GM12878 (cell line): ENCODE data around the gene SPINK9. TPM values are rescaled to one million over a fixed set of nuclear protein-coding genes. Genes with fewer than 3 reads are reported as not detected.

Experiments used
- ATAC-seq: fragments of 200-7000 bp; cut with Tn5 transposase; 3 replicates; pipeline ENCODE4 v1.9.1; 2020; ENCODE audit warnings: mild to moderate bottlenecking, moderate library complexity
- BruUV-seq: library from RNA; stranded (reverse); fragments of 400-500 nt; replicated peaks from 2 replicates; lab custom pipeline; 2021; lab: Mats Ljungman, UMichigan
- CTCF ChIA-PET: fragments of 300-600 bp; sonication (Branson Sonifier 250); formaldehyde crosslinking; extraction: SDS; loops from one replicate; lab custom pipeline; 2021; ENCODE audit warnings: inconsistent platforms; lab: Yijun Ruan, JAX
- POLR2A ChIA-PET: fragments of 350-600 bp; formaldehyde crosslinking; extraction: SDS; loops from one replicate; lab custom pipeline; 2021; ENCODE audit warnings: inconsistent platforms; lab: Charles Lee
- RAD21 ChIA-PET: fragments of 300-600 bp; sonication (Branson Sonifier 250); formaldehyde crosslinking; loops from one replicate; lab custom pipeline; 2023; ENCODE audit warnings: antibody characterized with exemption; ENCODE audit not compliant: unreplicated experiment; lab: Charles Lee
- SMC1A ChIA-PET: fragments of 300-600 bp; sonication (Branson Sonifier 250); formaldehyde crosslinking; loops from one replicate; lab custom pipeline; 2023; ENCODE audit not compliant: unreplicated experiment, uncharacterized antibody; lab: Charles Lee
- DNase-seq: peaks from one replicate; pipeline ENCODE4 v3.0.0-alpha.2; 2011; ENCODE audit warnings: low read depth, low spot score
- FAIRE-seq: peaks from 3 replicates; lab custom pipeline; 2011; peaks lifted over from hg19 to GRCh38; lab: Jason Lieb, UNC
- H2AFZ ChIP-seq: 2 replicates; pipeline ENCODE4 v1.6.0; 2011; ENCODE audit warnings: low read depth, low read length, control low read depth; ENCODE audit not compliant: control insufficient read depth
- H3K27ac ChIP-seq: 2 replicates; pipeline ENCODE4 v1.5.1; 2011; ENCODE audit warnings: control low read depth; ENCODE audit not compliant: control insufficient read depth, insufficient read depth
- H3K27me3 ChIP-seq, 2 experiments: replicated peaks in 1 of 2; 2 replicates each; pipeline versions ENCODE4 v1.6.0 to v1.6.1; 2011; ENCODE audit warnings: low read length in 1 of 2; ENCODE audit not compliant: control insufficient read depth in 2 of 2, insufficient read depth in 2 of 2
- H3K36me3 ChIP-seq, 2 experiments: 2 replicates each; pipeline ENCODE4 v1.5.1; 2011; ENCODE audit warnings: low read length in 1 of 2; ENCODE audit not compliant: control insufficient read depth in 2 of 2, insufficient read depth in 2 of 2
- H3K4me1 ChIP-seq: 2 replicates; pipeline ENCODE4 v1.6.1; 2011; ENCODE audit warnings: mild to moderate bottlenecking, low read length, moderate library complexity, mixed read lengths; ENCODE audit not compliant: control insufficient read depth, insufficient read depth
- H3K4me2 ChIP-seq: 2 replicates; pipeline ENCODE4 v1.6.0; 2011; ENCODE audit warnings: control low read depth; ENCODE audit not compliant: control insufficient read depth, insufficient read depth
- H3K4me3 ChIP-seq: fragments of 200-600 bp; sonication (generic); 2 replicates; pipeline ENCODE4 v1.5.1; 2016
- H3K79me2 ChIP-seq: 2 replicates; pipeline ENCODE4 v1.6.0; 2011; ENCODE audit warnings: low read length; ENCODE audit not compliant: control insufficient read depth, insufficient read depth
- H3K9ac ChIP-seq: 2 replicates; pipeline ENCODE4 v1.8.0; 2011; ENCODE audit warnings: low read length, control low read depth, mixed read lengths; ENCODE audit not compliant: control insufficient read depth, insufficient read depth
- H3K9me3 ChIP-seq: replicated peaks from 3 replicates; pipeline ENCODE4 v1.5.1; 2011; ENCODE audit warnings: mild to moderate bottlenecking, low read length; ENCODE audit not compliant: control insufficient read depth, insufficient read depth
- H4K20me1 ChIP-seq: 2 replicates; pipeline ENCODE4 v1.6.0; 2011; ENCODE audit not compliant: control insufficient read depth, insufficient read depth
- ATF2 ChIP-seq: IDR thresholded peaks from 2 replicates; pipeline ENCODE4 v1.6.1; 2012; ENCODE audit warnings: low read length, inconsistent platforms
- FOS ChIP-seq: IDR thresholded peaks from 3 replicates; pipeline ENCODE4 v1.6.1; 2011; ENCODE audit warnings: borderline replicate concordance; ENCODE audit not compliant: insufficient read length; ENCODE audit errors: extremely low read depth
- IRF5 ChIP-seq: fragments of 450-650 bp; IDR thresholded peaks from 2 replicates; pipeline ENCODE4 v1.6.1; 2017; ENCODE audit warnings: borderline replicate concordance
- NFIC ChIP-seq: IDR thresholded peaks from 2 replicates; pipeline ENCODE4 v1.6.1; 2012; ENCODE audit warnings: low read depth, mild to moderate bottlenecking, inconsistent platforms, low read length, moderate library complexity
- NR2F1 ChIP-seq: fragments of 450-650 bp; conservative IDR thresholded peaks from 2 replicates; pipeline ENCODE4 v1.6.1; 2017; ENCODE audit warnings: mild to moderate bottlenecking
- PML ChIP-seq: IDR thresholded peaks from 2 replicates; pipeline ENCODE4 v1.6.1; 2012; ENCODE audit warnings: low read length, inconsistent platforms
- RAD51 ChIP-seq: fragments of 450-650 bp; IDR thresholded peaks from 2 replicates; pipeline ENCODE4 v1.6.1; 2016; ENCODE audit warnings: moderate library complexity, mild to moderate bottlenecking, inconsistent platforms
- RELB ChIP-seq: fragments of 450-650 bp; IDR thresholded peaks from 2 replicates; pipeline ENCODE4 v1.6.1; 2017; ENCODE audit warnings: low read depth, mild to moderate bottlenecking, moderate library complexity
- SPI1 ChIP-seq: IDR thresholded peaks from 2 replicates; pipeline ENCODE4 v1.6.1; 2011; ENCODE audit warnings: low read depth, mild to moderate bottlenecking, low read length, moderate library complexity, borderline replicate concordance; ENCODE audit not compliant: insufficient read depth
- SREBF2 ChIP-seq: IDR thresholded peaks from 2 replicates; pipeline ENCODE4 v1.6.1; 2012; ENCODE audit warnings: mild to moderate bottlenecking, low read length
- USF2 ChIP-seq: IDR thresholded peaks from 2 replicates; pipeline ENCODE4 v1.6.1; 2011; ENCODE audit warnings: low read depth, low read length, improper control_type of control experiment, borderline replicate concordance
- WGBS: methylation state at CpG from one replicate; pipeline ENCODE4 v1.1.6; 2016; ENCODE audit warnings: low lambda C conversion rate; ENCODE audit not compliant: insufficient replicate concordance, insufficient coverage; ENCODE audit errors: missing lambda C conversion rate; 5-methylcytosine and 5-hydroxymethylcytosine counted together
- in situ Hi-C: fragments of 300-500 bp; cut with MboI; formaldehyde crosslinking; loops from 9 replicates; pipeline ENCODE4 v1.14.3; 2018; ENCODE audit warnings: mixed read lengths
- intact Hi-C: fragments of 100-400 bp; cut with micrococcal nuclease; formaldehyde crosslinking; loops from one replicate; pipeline ENCODE4 v1.14.2; 2022; ENCODE audit not compliant: unreplicated experiment
- polyA plus RNA-seq, 11 experiments: library from polyadenylated mRNA; depleted of rRNA in 4 of 11; unstranded in 6 of 11; stranded (reverse) in 5 of 11; fragments of >200 nt; fragmentation: Nextera tagmentation in 4 of 11; fragmentation: Illumina TruSeq in 1 of 11; extraction: Ambion mirVana in 4 of 11; extraction: Trizol in 1 of 11; gene quantifications; 1 replicate in 1 of 11; 2 replicates in 10 of 11; pipeline versions ENCODE4 v1.2.1 to v1.2.3, GENCODE V29; 2011 to 2016; ENCODE audit warnings: inconsistent platforms in 2 of 11, missing spikeins in 2 of 11, low read depth in 1 of 11
- total RNA-seq, 4 experiments: library from RNA; depleted of rRNA in 3 of 4; stranded (reverse); fragments of >200 nt in 3 of 4; fragmentation: Illumina TruSeq in 1 of 4; extraction: Trizol in 1 of 4; gene quantifications; 2 replicates each; pipeline versions ENCODE4 v1.2.1 to v1.2.3, GENCODE V29; 2013 to 2021

The SPINK9 gene
- total and polyA plus RNA-seq, 10 of the 15 experiments (the other 5 are each of a cell fraction or from before 2014, with no cell fraction given), result not detected

- H3K4me3 ChIP-seq, result no peak overlapping the region
- no TSS peak for BruUV-seq
- no peaks in the 10 kb centered on the region for H3K27me3 ChIP-seq
- in situ Hi-C loops, result no loop called here
- ATAC-seq (0 out of 3 replicates have a peak, but pooled peaks have one; percentile 21), DNase-seq (no peak), FAIRE-seq (no peak)
- RAD21 ChIA-PET, result no interaction called here
- TF ChIP-seq NR2F1, result 0 out of 2 replicates have a peak, but pooled peaks have one; percentile 26
- no peak for TF ChIP-seq FOS
- H3K27ac ChIP-seq, result no peak overlapping the region
- H3K9me3 ChIP-seq, result no peaks in the 10 kb centered on the region
- POLR2A ChIA-PET, result no interaction called here
- no peaks in the 10 kb centered on the region for H4K20me1 ChIP-seq
- H3K4me2 ChIP-seq, result no peak overlapping the region
- H3K4me1 ChIP-seq, result no peaks in the 10 kb centered on the region
- H3K79me2 ChIP-seq, result no peaks in the 10 kb centered on the region
- no peak overlapping the region for H3K9ac ChIP-seq
- no peak overlapping the region for H2AFZ ChIP-seq
- SMC1A ChIA-PET, result no interaction called here
- H3K36me3 ChIP-seq, result no peaks in the 10 kb centered on the region
- CTCF ChIA-PET, result no interaction called here
- 49% methylated on average over 7 of the region's 7 CpGs for WGBS
- intact Hi-C loops, result no loop called here
These were observed 8.5 kb downstream of the SPINK9 start for GRCh38 chr5:148343603-148344487.

- Histone ChIP-seq H3K27me3 (no peaks in the 10 kb centered on the region), H3K27ac (no peak overlapping the region), H3K9ac (no peak overlapping the region), H3K4me2 (no peak overlapping the region), H3K9me3 (no peaks in the 10 kb centered on the region), H2AFZ (no peak overlapping the region), H3K79me2 (no peaks in the 10 kb centered on the region), H3K4me1 (no peaks in the 10 kb centered on the region), H3K36me3 (no peaks in the 10 kb centered on the region), H3K4me3 (no peak overlapping the region), H4K20me1 (no peaks in the 10 kb centered on the region)
- no peak for FAIRE-seq
- ChIA-PET CTCF (no interaction called here), RAD21 (no interaction called here), POLR2A (no interaction called here), SMC1A (no interaction called here)
- in situ Hi-C loops, result no loop called here
- intact Hi-C loops, result no loop called here
- BruUV-seq, result no TSS peak
- WGBS, result 22% methylated on average over 1 of the region's 1 CpG
- DNase-seq, result no peak
- no peak for ATAC-seq
- no peak for TF ChIP-seq PML
- no peak for TF ChIP-seq IRF5
- no peak for TF ChIP-seq SPI1
- no peak for TF ChIP-seq USF2
- TF ChIP-seq RELB, result no peak
- TF ChIP-seq RAD51, result no peak
- TF ChIP-seq NFIC, result no peak
- no peak for TF ChIP-seq ATF2
- no peak for TF ChIP-seq SREBF2
These were observed 12.3 kb downstream of the SPINK9 start for GRCh38 chr5:148347706-148348105.
